Heart left ventricle (tissue), 16 donors: ENCODE results near the gene FBXO31. TPM values are rescaled to one million over a fixed set of nuclear protein-coding genes. Genes with fewer than 3 reads are reported as not detected.
"Not testable (repeated sequence)": the region's sequence is repeated elsewhere in the genome, so short reads cannot be mapped to it uniquely, and the experiment has no call there.

ENCODE experiments used
- ATAC-seq, 4 donors: fragments of 200-7000 bp; cut with Tn5 transposase; one replicate each; pipeline ENCODE4 v1.9.1; 2020 to 2022; ENCODE audit warnings: moderate library complexity in 4 of 4, mild to moderate bottlenecking in 3 of 4, moderate number of reproducible peaks in 1 of 4
- DNase-seq, 5 donors: peaks; one replicate each; pipeline ENCODE4 v3.0.0-alpha.2; 2020
- H3K27ac ChIP-seq, 12 donors: fragments of 200-600 bp; sonication (generic) in 4 of 12; one replicate each; pipeline versions ENCODE4 v1.5.0 to v1.8.0; 2016 to 2022; ENCODE audit warnings: mild to moderate bottlenecking in 2 of 12
- H3K27me3 ChIP-seq, 9 donors: fragments of 200-600 bp; sonication (generic) in 2 of 9; one replicate each; pipeline versions ENCODE4 v1.5.1 to v1.8.0; 2016 to 2022; ENCODE audit warnings: mild to moderate bottlenecking in 3 of 9
- H3K36me3 ChIP-seq, 9 donors: fragments of 200-600 bp; sonication (generic) in 2 of 9; one replicate each; pipeline versions ENCODE4 v1.5.0 to v1.8.0; 2018 to 2022; ENCODE audit warnings: mild to moderate bottlenecking in 2 of 9
- H3K4me1 ChIP-seq, 12 donors: fragments of 200-600 bp; sonication (generic) in 4 of 12; one replicate each; pipeline versions ENCODE4 v1.5.0 to v1.8.0; 2016 to 2022; ENCODE audit warnings: mild to moderate bottlenecking in 3 of 12
- H3K4me3 ChIP-seq, 12 donors: fragments of 200-600 bp; sonication (generic) in 4 of 12; one replicate each; pipeline versions ENCODE4 v1.5.0 to v1.8.0; 2017 to 2022; ENCODE audit warnings: mild to moderate bottlenecking in 9 of 12, moderate library complexity in 4 of 12
- H3K9me3 ChIP-seq, 12 donors: fragments of 200-600 bp; sonication (generic) in 4 of 12; one replicate each; pipeline versions ENCODE4 v1.5.0 to v1.8.0; 2016 to 2022; ENCODE audit warnings: mild to moderate bottlenecking in 1 of 12
- CTCF ChIP-seq, 12 donors: fragments of 200-600 bp; sonication (generic) in 4 of 12; IDR thresholded peaks; one replicate each; pipeline versions ENCODE4 v1.5.0 to v1.8.0; 2018 to 2022; ENCODE audit warnings: antibody characterized with exemption in 12 of 12, mild to moderate bottlenecking in 5 of 12
- POLR2A ChIP-seq, 2 donors: fragments of 450-650 bp; IDR thresholded peaks; one replicate each; pipeline ENCODE4 v1.6.1; 2017; ENCODE audit warnings: antibody characterized with exemption in 2 of 2, mild to moderate bottlenecking in 2 of 2, moderate library complexity in 2 of 2
- WGBS, 4 donors: extraction: QIAGEN DNeasy Blood & Tissue Kit in 2 of 4; methylation state at CpG; one replicate each; pipeline versions ENCODE4 v1.1.5 to v1.1.7; 2013 to 2018; 5-methylcytosine and 5-hydroxymethylcytosine counted together
- intact Hi-C, 10 donors: fragments of 100-400 bp; cut with DNase I; formaldehyde crosslinking; loops; one replicate each; pipeline versions ENCODE4 v1.11.1 to v1.14.2; 2022
- polyA plus RNA-seq, 2 donors: library from polyadenylated mRNA; stranded (reverse); fragments of 200-250 nt; gene quantifications; one replicate each; pipeline ENCODE4 v1.2.3, GENCODE V29; 2013
- total RNA-seq, 9 donors: library from RNA; depleted of rRNA in 2 of 9; stranded (reverse); fragments of >200 nt in 2 of 9; fragmentation: NEBNext Ultra II Directional in 3 of 9; extraction: Animal tissue kit (Norgen Biotek cat#: 25700) in 3 of 9; gene quantifications; one replicate each; pipeline versions ENCODE4 v1.1.0 to v1.2.4, GENCODE V29; 2016 to 2023
- donor health status: ischemic (EF 13 %, LVEDD 7.1; RV severe dilation, severe dysfunction).
- donor health status: healthy with polysubstance abuse.
- donor health status: DM: no; HTN: yes; CAD: no.
- donor health status: DM: no; HTN: no; CAD: no.
- donor health status: ischemic (EF 25% LVEDD 6.9; RV normal size, moderate dysfunction).
- donor health status: ischemic (EF 25% LVEDD 5.7; RV mildly dilated, moderate dysfunction).
- donor health status: healthy.
- donor health status: DM: yes; HTN: yes; CAD: no.
- donor health status: ischemic (EF 35%, LVEDD 5.7; RV mildly dilated, moderate dysfunction).
- donor health status: nonischemic (EF 11% LVEDD 7.7; RV severe dilation, severe dysfunction).
- donor health status: DM: yes; HTN: yes; CAD: no.
- donor health status: PGD.
- donor health status: ischemic (EF 29% LVEDD 5.4; RV normal size, mild dysfunction).
- donor health status: nonischemic (EF 23%, LVEDD 6.1; RV moderate dilation, normal function).

FBXO31 gene
- total and polyA plus RNA-seq, 11 donors: 20.0 to 130 (median 63.1) TPM

- Histone ChIP-seq H3K36me3 (peaks cover 0 to 9% (median 0%) of the 10 kb centered on the region in 9 donors), H3K27me3 (peaks cover 0 to 4% (median 0%) of the 10 kb centered on the region in 9 donors), H3K4me3 (peak overlapping the region in 7 of 12 donors; percentile 59 to 98 (median 70)), H3K27ac (peak overlapping the region in 11 of 12 donors; percentile 26 to 96 (median 89)), H3K4me1 (peaks cover 3 to 77% (median 46%) of the 10 kb centered on the region in 12 donors), H3K9me3 (no peaks in the 10 kb centered on the region)
- intact Hi-C loops: loop anchor here in 5 of 10 donors (5.0 kb wide), 3 partner anchors 53 to 63 kb away; partner anchors contain the start of gene C16orf95 (in 1 of the 5)
- ATAC-seq (no peak), DNase-seq (no peak)
- TF ChIP-seq CTCF (IDR thresholded peaks at IDR 0.05): no peak
- TF ChIP-seq POLR2A (IDR thresholded peaks at IDR 0.05): no peak
- 79 to 87% (median 84%) methylated on average over 10 of the region's 10 CpGs for WGBS, 4 donors
These were observed 3.2 kb downstream of the FBXO31 start for GRCh38 chr16:87380403-87380802.

- H3K27ac ChIP-seq: peak overlapping the region in 3 of 12 donors; percentile 92 to 96 (median 93)
- H3K27me3 ChIP-seq, DNase-seq, ATAC-seq, H3K9me3 ChIP-seq, H3K4me3 ChIP-seq: not testable (repeated sequence)
- 94 to 95% (median 94%) methylated on average over 3 of the region's 3 CpGs for WGBS, 4 donors
- H3K36me3 ChIP-seq: peaks cover 0 to 12% (median 0%) of the 10 kb centered on the region in 9 donors
- intact Hi-C loops: loop anchor here in 1 of 10 donors (5.0 kb wide), 1 partner anchor 52 kb away; no protein-coding TSS in a partner anchor
- peaks cover 4 to 82% (median 48%) of the 10 kb centered on the region in 12 donors for H3K4me1 ChIP-seq
These were observed 4.2 kb downstream of the FBXO31 start for GRCh38 chr16:87379312-87379752.

GRCh38 chr16:87376660-87377059 is 6.9 kb downstream of the FBXO31 start:
- intact Hi-C loops: loop anchor here in 1 of 10 donors (5.0 kb wide), 1 partner anchor 49 kb away; no protein-coding TSS in a partner anchor
- peak overlapping the region in 10 of 12 donors; percentile 74 to 93 (median 84) for H3K27ac ChIP-seq
- no peak for TF ChIP-seq CTCF (IDR thresholded peaks at IDR 0.05)
- TF ChIP-seq POLR2A (IDR thresholded peaks at IDR 0.05): no peak
- DNase-seq (peak in 1 of 5 donors; percentile 17), ATAC-seq (no peak)
- peaks cover 0 to 15% (median 0%) of the 10 kb centered on the region in 9 donors for H3K36me3 ChIP-seq
- 85 to 88% (median 87%) methylated on average over 6 of the region's 6 CpGs for WGBS, 4 donors
- peaks cover 4 to 86% (median 44%) of the 10 kb centered on the region in 12 donors for H3K4me1 ChIP-seq
- H3K4me3 ChIP-seq: no peak overlapping the region
- H3K27me3 ChIP-seq: peaks cover 0 to 12% (median 0%) of the 10 kb centered on the region in 9 donors
- H3K9me3 ChIP-seq: no peaks in the 10 kb centered on the region

- intact Hi-C loops: loop anchor here in 1 of 10 donors (5.0 kb wide), 1 partner anchor 48 kb away; no protein-coding TSS in a partner anchor
- Histone ChIP-seq H3K27ac (peak overlapping the region in 11 of 12 donors; percentile 72 to 93 (median 84)), H3K36me3 (peaks cover 0 to 15% (median 0%) of the 10 kb centered on the region in 9 donors), H3K4me3 (peak overlapping the region in 5 of 12 donors; percentile 0 to 19 (median 11)), H3K4me1 (peaks cover 4 to 88% (median 44%) of the 10 kb centered on the region in 12 donors), H3K27me3 (peaks cover 0 to 21% (median 0%) of the 10 kb centered on the region in 9 donors), H3K9me3 (no peaks in the 10 kb centered on the region)
- DNase-seq: peak in 3 of 5 donors; percentile 30 to 47 (median 36)
- 54 to 66% (median 63%) methylated on average over 9 of the region's 9 CpGs for WGBS, 4 donors
- TF ChIP-seq POLR2A (IDR thresholded peaks at IDR 0.05): no peak
- TF ChIP-seq CTCF (IDR thresholded peaks at IDR 0.05): no peak
- peak; percentile 80 to 85 (median 82) for ATAC-seq
These were observed 8.0 kb downstream of the FBXO31 start for GRCh38 chr16:87375426-87376135.
